Sigmoid colon (tissue), 7 donors: ENCODE data around the gene EYA3. TPM values are rescaled to one million over a fixed set of nuclear protein-coding genes. Genes with fewer than 3 reads are reported as not detected.

Experiments used
- DNase-seq: peaks from one replicate; pipeline ENCODE4 v3.0.0-alpha.2; 2019
- H3K27ac ChIP-seq, 4 donors: fragments of 200-600 bp; sonication (generic); one replicate each; pipeline ENCODE4 v1.5.1; 2016 to 2019; ENCODE audit warnings: mild to moderate bottlenecking in 1 of 4
- H3K27me3 ChIP-seq, 3 donors: fragments of 200-600 bp; sonication (generic); one replicate each; pipeline ENCODE4 v1.5.1; 2019; ENCODE audit warnings: mild to moderate bottlenecking in 1 of 3
- H3K36me3 ChIP-seq, 4 donors: fragments of 200-600 bp; sonication (generic); one replicate each; pipeline ENCODE4 v1.5.1; 2016 to 2019
- H3K4me1 ChIP-seq, 4 donors: fragments of 200-600 bp; sonication (generic); one replicate each; pipeline ENCODE4 v1.5.1; 2017 to 2019
- H3K4me3 ChIP-seq, 4 donors: fragments of 200-600 bp; sonication (generic); one replicate each; pipeline ENCODE4 v1.5.1; 2017 to 2019; ENCODE audit warnings: mild to moderate bottlenecking in 2 of 4, moderate library complexity in 1 of 4
- H3K9me3 ChIP-seq, 4 donors: fragments of 200-600 bp in 3 of 4; sonication (generic) in 3 of 4; one replicate each; pipeline versions ENCODE4 v1.5.1 to v1.6.1; 2013 to 2019
- CTCF ChIP-seq, 4 experiments: fragments of 450-650 bp in 3 of 4; fragments of 200-600 bp in 1 of 4; IDR thresholded peaks; one replicate each; pipeline ENCODE4 v1.5.1; 2016 to 2019; ENCODE audit warnings: antibody characterized with exemption in 4 of 4, mild to moderate bottlenecking in 3 of 4, moderate library complexity in 2 of 4
- EP300 ChIP-seq, 4 donors: sonication (generic); formaldehyde crosslinking; IDR thresholded peaks; one replicate each; pipeline ENCODE4 v1.6.1; 2017; ENCODE audit warnings: antibody characterized with exemption in 4 of 4
- POLR2A ChIP-seq, 2 donors: fragments of 450-650 bp; IDR thresholded peaks; one replicate each; pipeline ENCODE4 v1.6.1; 2016; ENCODE audit warnings: antibody characterized with exemption in 2 of 2, mild to moderate bottlenecking in 2 of 2, moderate library complexity in 2 of 2
- POLR2AphosphoS5 ChIP-seq, 4 donors: sonication (generic); formaldehyde crosslinking; IDR thresholded peaks; one replicate each; pipeline ENCODE4 v1.6.1; 2017; ENCODE audit warnings: antibody characterized with exemption in 4 of 4
- WGBS, 2 donors: extraction: QIAGEN DNeasy Blood & Tissue Kit; methylation state at CpG; one replicate each; pipeline ENCODE4 v1.1.7; 2013; 5-methylcytosine and 5-hydroxymethylcytosine counted together
- intact Hi-C: fragments of 100-400 bp; cut with DNase I; formaldehyde crosslinking; loops from one replicate; pipeline ENCODE4 v1.15.1; 2023
- polyA plus RNA-seq, 3 donors: library from polyadenylated mRNA; stranded (reverse); fragments of 200-250 nt; gene quantifications; one replicate each; pipeline ENCODE4 v1.2.3, GENCODE V29; 2013
- total RNA-seq, 4 donors: library from RNA; depleted of rRNA; stranded (reverse); fragments of >200 nt; gene quantifications; one replicate each; pipeline ENCODE4 v1.1.0, GENCODE V29; 2016
- donor health status: healthy with polysubstance abuse.
- donor health status: Bipolar disorder and iron deficiency.
- donor health status: healthy.

The EYA3 gene
- total and polyA plus RNA-seq, 7 donors = 2.4 to 10.0 (median 7.9) TPM

DNA sequence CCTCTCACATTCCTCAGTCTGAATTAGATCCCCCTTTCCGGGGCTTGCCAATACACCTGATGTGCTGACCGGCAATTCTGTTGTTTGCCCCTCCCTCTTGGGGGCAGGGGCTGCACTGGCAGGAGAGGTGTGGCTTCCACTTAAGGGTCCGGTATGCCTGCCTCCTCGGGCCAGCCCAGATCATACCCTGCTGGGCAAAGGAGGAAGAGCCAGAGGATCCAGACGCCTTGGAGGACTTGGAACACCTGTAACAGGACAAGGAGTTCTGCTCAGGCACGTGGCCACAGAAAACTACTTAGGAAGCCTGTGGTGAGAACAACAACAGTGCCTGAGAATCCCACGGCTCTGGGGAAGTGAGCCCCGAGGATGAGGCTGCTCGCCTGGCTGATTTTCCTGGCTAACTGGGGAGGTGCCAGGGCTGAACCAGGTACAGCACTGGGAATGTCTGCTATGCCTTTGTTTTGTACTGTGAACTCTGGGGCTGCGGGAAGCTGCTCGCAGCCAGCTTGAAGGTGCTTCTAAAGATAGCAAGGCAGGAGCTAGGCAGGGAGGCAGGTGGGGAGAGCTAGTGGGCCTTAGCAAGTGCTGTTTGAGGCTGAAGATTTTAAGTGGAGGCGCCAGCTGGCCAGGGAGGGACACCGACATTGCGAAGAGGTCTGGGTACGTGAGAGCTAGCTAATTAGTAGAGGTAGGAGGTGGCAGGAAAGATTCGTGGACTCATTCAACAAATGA is 153.4 kb downstream of the EYA3 start, which contains the start of gene SMPDL3B:
Gene SMPDL3B (plus strand): TSS at position 183 of the 732 bp plus-strand sequence. CDS start 184 bp downstream, at position 367.
- no peak for DNase-seq
- H3K4me1 ChIP-seq = no peaks in the 10 kb centered on the region
- H3K36me3 ChIP-seq = no peaks in the 10 kb centered on the region
- H3K9me3 ChIP-seq = no peaks in the 10 kb centered on the region
- H3K4me3 ChIP-seq = no peak within 1 kb of the TSS
- intact Hi-C loops = no loop called here
- H3K27ac ChIP-seq = no peak within 1 kb of the TSS
- TF ChIP-seq POLR2A (IDR thresholded peaks at IDR 0.05) (no peak), CTCF (IDR thresholded peaks at IDR 0.05) (no peak), POLR2AphosphoS5 (IDR thresholded peaks at IDR 0.05) (no peak), EP300 (IDR thresholded peaks at IDR 0.05) (no peak)
- peaks cover 0 to 23% (median 18%) of the 10 kb centered on the region in 3 donors for H3K27me3 ChIP-seq
- 2 to 7% methylated on average over 16 of the region's 16 CpGs for WGBS, 2 donors

- TF ChIP-seq POLR2AphosphoS5 (IDR thresholded peaks at IDR 0.05) (no peak), CTCF (IDR thresholded peaks at IDR 0.05) (no peak), POLR2A (IDR thresholded peaks at IDR 0.05) (no peak), EP300 (IDR thresholded peaks at IDR 0.05) (no peak)
- no peaks in the 10 kb centered on the region for H3K9me3 ChIP-seq
- H3K36me3 ChIP-seq = no peaks in the 10 kb centered on the region
- H3K27ac ChIP-seq = no peak overlapping the region
- H3K27me3 ChIP-seq = peaks cover 0 to 23% (median 18%) of the 10 kb centered on the region in 3 donors
- intact Hi-C loops = no loop called here
- no peak for DNase-seq
- no peaks in the 10 kb centered on the region for H3K4me1 ChIP-seq
- 75 to 87% methylated on average over 4 of the region's 4 CpGs for WGBS, 2 donors
- no peak overlapping the region for H3K4me3 ChIP-seq
Measured at GRCh38 chr1:27931759-27932158, 156.7 kb downstream of the EYA3 start.

- H3K36me3 ChIP-seq = no peaks in the 10 kb centered on the region
- H3K27me3 ChIP-seq = peaks cover 0 to 20% (median 16%) of the 10 kb centered on the region in 3 donors
- no peak overlapping the region for H3K4me3 ChIP-seq
- 89 to 91% methylated on average over 6 of the region's 6 CpGs for WGBS, 2 donors
- no peak overlapping the region for H3K27ac ChIP-seq
- intact Hi-C loops = no loop called here
- H3K4me1 ChIP-seq = no peaks in the 10 kb centered on the region
- no peak for DNase-seq
- H3K9me3 ChIP-seq = no peaks in the 10 kb centered on the region
- TF ChIP-seq EP300 (IDR thresholded peaks at IDR 0.05) (no peak), POLR2AphosphoS5 (IDR thresholded peaks at IDR 0.05) (no peak), POLR2A (IDR thresholded peaks at IDR 0.05) (no peak), CTCF (IDR thresholded peaks at IDR 0.05) (no peak)
Measured at GRCh38 chr1:27931184-27931583, 157.2 kb downstream of the EYA3 start.

DNA sequence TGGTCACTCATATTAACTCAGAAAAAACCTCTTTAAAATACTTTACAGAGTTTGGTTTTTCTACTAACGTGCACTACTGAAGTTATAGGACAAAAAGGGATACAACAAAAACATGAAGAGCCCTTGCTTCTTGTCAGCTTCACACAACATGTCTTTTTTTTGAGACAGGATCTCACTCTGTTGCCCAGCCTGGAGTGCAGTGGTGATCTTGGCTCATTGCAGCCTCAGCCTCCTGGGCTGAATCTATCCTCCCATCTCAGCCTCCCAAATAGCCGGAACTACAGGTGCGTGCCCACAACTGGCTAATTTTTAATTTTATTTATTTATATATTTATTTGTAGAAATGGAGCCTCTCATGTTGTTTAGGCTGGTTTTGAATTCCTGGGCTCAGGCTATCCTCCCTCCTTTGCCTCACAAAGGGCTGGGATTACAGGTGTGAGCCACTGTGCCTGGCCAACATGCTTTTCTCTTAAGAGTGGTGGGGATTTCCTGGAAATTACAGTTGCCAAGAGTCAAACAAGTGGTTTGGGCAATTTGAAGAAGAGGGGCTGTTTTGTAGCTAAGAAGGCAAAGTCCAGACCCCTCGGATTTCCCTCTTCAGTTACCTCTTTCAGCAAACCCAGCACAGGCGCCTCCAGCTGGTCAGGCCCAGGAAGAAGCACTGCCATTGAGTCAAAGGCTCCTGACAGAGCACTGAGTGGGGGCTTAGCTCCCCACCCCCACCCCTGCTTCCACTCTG is 160.0 kb downstream of the EYA3 start:
- no peak for TF ChIP-seq POLR2A (IDR thresholded peaks at IDR 0.05)
- TF ChIP-seq POLR2AphosphoS5 (IDR thresholded peaks at IDR 0.05) = no peak
- no peak for TF ChIP-seq CTCF (IDR thresholded peaks at IDR 0.05)
- TF ChIP-seq EP300 (IDR thresholded peaks at IDR 0.05) = no peak
- Histone ChIP-seq H3K27ac (no peak overlapping the region), H3K27me3 (no peaks in the 10 kb centered on the region), H3K36me3 (no peaks in the 10 kb centered on the region), H3K4me3 (no peak overlapping the region), H3K4me1 (no peaks in the 10 kb centered on the region), H3K9me3 (no peaks in the 10 kb centered on the region)
- DNase-seq = peak; percentile 35
- intact Hi-C loops = no loop called here
- WGBS, 2 donors = 61 to 88% methylated on average over 5 of the region's 5 CpGs
